AG04450 (cell line): ENCODE results near the gene MSRB3. TPM values are rescaled to one million over a fixed set of nuclear protein-coding genes. Genes with fewer than 3 reads are reported as not detected.

ENCODE experiments used
- CTCF ChIA-PET: fragments of 300-600, 350-600 bp; formaldehyde crosslinking; extraction: SDS; loops from one replicate; lab custom pipeline; 2022; ENCODE audit warnings: antibody characterized with exemption, inconsistent platforms; lab: Charles Lee
- POLR2A ChIA-PET: fragments of 350-600 bp; formaldehyde crosslinking; extraction: SDS; loops from one replicate; lab custom pipeline; 2021; ENCODE audit warnings: antibody characterized with exemption, inconsistent platforms; lab: Yijun Ruan, JAX
- DNase-seq: peaks from one replicate; pipeline ENCODE4 v3.0.0-alpha.2; 2011; ENCODE audit warnings: low read depth, low spot score
- H3K27ac ChIP-seq: one replicate; pipeline ENCODE4 v1.5.1; 2012; ENCODE audit warnings: low read depth, low read length, control low read depth
- H3K27me3 ChIP-seq: one replicate; pipeline ENCODE4 v1.6.0; 2012; ENCODE audit warnings: low read length; ENCODE audit not compliant: control insufficient read depth, insufficient read depth
- H3K4me3 ChIP-seq: 2 replicates; pipeline ENCODE4 v1.5.1; 2011; ENCODE audit warnings: mild to moderate bottlenecking, low read depth, low read length, control low read depth
- H3K9me3 ChIP-seq: 2 replicates; pipeline ENCODE4 v1.5.1; 2012; ENCODE audit warnings: low read length; ENCODE audit not compliant: control insufficient read depth, insufficient read depth
- polyA plus RNA-seq: library from polyadenylated mRNA; depleted of rRNA; stranded (reverse); fragments of >200 nt; gene quantifications from 2 replicates; pipeline ENCODE4 v1.2.3, GENCODE V29; 2011
- TF ChIP-seq, protein P1 (sequence below): IDR thresholded peaks from 2 replicates; pipeline ENCODE4 v1.5.1; 2011; ENCODE audit warnings: low read depth, low read length, control low read depth, inconsistent platforms

Gene MSRB3
- polyA plus RNA-seq, 1 experiment, result 75.6 TPM

DNA sequence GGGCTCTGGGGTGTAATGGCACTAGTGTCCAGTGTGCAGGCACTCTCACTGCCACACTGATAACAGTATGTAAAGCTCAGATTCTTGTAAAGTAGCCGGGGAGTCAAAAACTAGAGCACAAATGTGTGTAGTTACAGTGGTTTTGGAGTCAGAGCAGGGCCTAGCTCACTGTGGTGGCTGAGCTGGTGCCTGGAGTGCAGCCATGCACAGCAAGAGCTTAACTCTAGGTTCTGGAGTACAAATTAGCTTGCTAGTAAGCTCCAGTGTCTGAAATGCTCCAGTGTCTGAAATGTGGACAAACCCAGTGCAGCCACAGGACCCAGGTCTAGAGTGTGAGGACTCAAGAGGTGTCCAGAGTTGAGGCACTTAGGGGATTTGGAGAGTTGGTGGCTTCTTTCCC, 149.2 kb downstream of the MSRB3 start:
- POLR2A ChIA-PET, result no interaction called here
- TF ChIP-seq, protein P1, sequence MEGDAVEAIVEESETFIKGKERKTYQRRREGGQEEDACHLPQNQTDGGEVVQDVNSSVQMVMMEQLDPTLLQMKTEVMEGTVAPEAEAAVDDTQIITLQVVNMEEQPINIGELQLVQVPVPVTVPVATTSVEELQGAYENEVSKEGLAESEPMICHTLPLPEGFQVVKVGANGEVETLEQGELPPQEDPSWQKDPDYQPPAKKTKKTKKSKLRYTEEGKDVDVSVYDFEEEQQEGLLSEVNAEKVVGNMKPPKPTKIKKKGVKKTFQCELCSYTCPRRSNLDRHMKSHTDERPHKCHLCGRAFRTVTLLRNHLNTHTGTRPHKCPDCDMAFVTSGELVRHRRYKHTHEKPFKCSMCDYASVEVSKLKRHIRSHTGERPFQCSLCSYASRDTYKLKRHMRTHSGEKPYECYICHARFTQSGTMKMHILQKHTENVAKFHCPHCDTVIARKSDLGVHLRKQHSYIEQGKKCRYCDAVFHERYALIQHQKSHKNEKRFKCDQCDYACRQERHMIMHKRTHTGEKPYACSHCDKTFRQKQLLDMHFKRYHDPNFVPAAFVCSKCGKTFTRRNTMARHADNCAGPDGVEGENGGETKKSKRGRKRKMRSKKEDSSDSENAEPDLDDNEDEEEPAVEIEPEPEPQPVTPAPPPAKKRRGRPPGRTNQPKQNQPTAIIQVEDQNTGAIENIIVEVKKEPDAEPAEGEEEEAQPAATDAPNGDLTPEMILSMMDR, result no peak
- Histone ChIP-seq H3K27me3 (no peaks in the 10 kb centered on the region), H3K4me3 (no peak overlapping the region), H3K9me3 (peaks cover 9% of the 10 kb centered on the region; the same call in 1 of the 2 replicates), H3K27ac (no peak overlapping the region)
- CTCF ChIA-PET, result interaction anchor here (0.7 kb wide), 1 partner anchor 129 kb away, joined by 3 read pairs; no protein-coding TSS in a partner anchor
- DNase-seq, result no peak

DNA sequence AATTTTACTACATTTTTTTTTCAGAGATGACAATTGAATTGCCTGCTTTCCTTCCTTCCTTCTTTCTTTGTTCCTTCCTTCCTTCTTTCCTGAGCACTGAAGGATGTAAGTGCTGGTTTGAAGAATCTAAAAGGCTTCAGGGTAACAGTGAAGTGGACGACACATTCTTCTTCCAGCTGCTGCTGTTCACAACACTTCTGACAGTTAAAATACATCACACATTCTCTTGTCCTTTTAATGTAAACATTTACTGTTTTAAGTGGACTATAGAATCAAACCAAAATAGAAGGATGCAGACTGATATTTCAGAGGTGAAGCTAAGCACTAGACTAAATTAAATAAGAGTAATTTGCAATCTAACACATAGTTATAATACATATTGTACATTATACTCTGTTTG, 151.5 kb downstream of the MSRB3 start:
- H3K27ac ChIP-seq, result no peak overlapping the region
- ChIA-PET POLR2A (no interaction called here), CTCF (interaction anchor here (0.9 to 1.3 kb wide), 3 partner anchors 18 to 126 kb away, joined by 3 read pairs; no protein-coding TSS in a partner anchor)
- no peaks in the 10 kb centered on the region for H3K27me3 ChIP-seq
- peaks cover 9% of the 10 kb centered on the region; the same call in 1 of the 2 replicates for H3K9me3 ChIP-seq
- no peak for DNase-seq
- H3K4me3 ChIP-seq, result no peak overlapping the region
- TF ChIP-seq, protein P1, result no peak

- Histone ChIP-seq H3K4me3 (no peak overlapping the region), H3K27me3 (no peaks in the 10 kb centered on the region), H3K9me3 (peaks cover 9% of the 10 kb centered on the region; the same call in 1 of the 2 replicates), H3K27ac (no peak overlapping the region)
- DNase-seq, result no peak
- ChIA-PET CTCF (interaction anchor here (0.8 to 1.3 kb wide), 4 partner anchors 11 to 172 kb away, joined by 3 read pairs; no protein-coding TSS in a partner anchor), POLR2A (no interaction called here)
- TF ChIP-seq, protein P1, result no peak
Measured at GRCh38 chr12:65430571-65431306, 152.3 kb downstream of the MSRB3 start.

DNA sequence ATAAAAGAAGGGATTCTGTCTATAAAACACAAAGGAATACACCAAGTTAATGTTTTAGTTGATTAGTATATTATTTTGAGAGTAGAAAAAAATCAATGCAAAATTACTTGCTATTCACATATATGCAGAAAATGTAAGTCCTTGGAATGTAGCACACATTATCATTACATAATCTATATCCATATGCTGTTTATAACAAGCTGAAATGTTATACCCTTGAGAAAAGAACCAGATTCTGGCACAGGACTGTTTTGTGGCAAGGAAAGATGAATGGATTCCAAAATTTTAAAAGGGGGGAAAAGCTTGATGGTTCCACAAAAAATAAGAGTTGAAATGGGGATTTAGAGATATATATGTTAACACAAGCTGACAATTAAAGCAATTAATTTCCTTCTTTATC, 153.6 kb downstream of the MSRB3 start:
- H3K27me3 ChIP-seq, result no peaks in the 10 kb centered on the region
- ChIA-PET POLR2A (no interaction called here), CTCF (interaction anchor here (0.5 to 1.3 kb wide), 2 partner anchors 170 to 728 kb away, joined by 3 read pairs; no protein-coding TSS in a partner anchor)
- H3K9me3 ChIP-seq, result peaks cover 4% of the 10 kb centered on the region; the same call in 1 of the 2 replicates
- no peak for DNase-seq
- H3K27ac ChIP-seq, result no peak overlapping the region
- no peak overlapping the region for H3K4me3 ChIP-seq
- TF ChIP-seq, protein P1, result no peak

DNA sequence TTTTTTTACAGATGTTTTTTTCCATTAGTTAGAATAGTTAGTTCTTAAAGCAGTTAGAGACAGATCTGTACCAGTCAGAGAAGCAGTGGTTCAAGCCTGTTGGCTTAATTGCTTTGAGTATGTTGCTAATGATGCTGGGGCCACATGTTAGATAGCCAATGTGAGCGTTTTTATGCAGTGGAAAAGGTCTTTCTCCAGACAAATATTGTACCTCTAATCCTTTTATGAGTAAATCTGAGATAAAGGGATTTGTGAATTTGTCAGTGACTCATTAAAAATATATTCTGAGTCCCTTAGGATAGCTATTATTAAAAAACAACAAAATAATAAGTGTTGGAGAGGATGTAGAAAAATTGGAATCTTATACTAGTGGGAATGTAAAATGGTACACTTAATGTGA, 154.2 kb downstream of the MSRB3 start:
- Histone ChIP-seq H3K9me3 (no peaks in the 10 kb centered on the region), H3K27ac (no peak overlapping the region), H3K27me3 (no peaks in the 10 kb centered on the region), H3K4me3 (no peak overlapping the region)
- ChIA-PET CTCF (interaction anchor here (0.5 kb wide), 1 partner anchor 728 kb away, joined by 3 read pairs; no protein-coding TSS in a partner anchor), POLR2A (no interaction called here)
- DNase-seq, result no peak
- TF ChIP-seq, protein P1, result no peak
